RCC 7860 (cell line): Measurements from ENCODE around the gene PITX2.

ENCODE experiments used
- DNase-seq: peaks from one replicate; pipeline ENCODE4 v3.0.0-alpha.2; 2015; ENCODE audit warnings: low spot score
- FAIRE-seq: peaks from 2 replicates; lab custom pipeline; 2012; peaks lifted over from hg19 to GRCh38; lab: Jason Lieb, UNC

The PITX2 gene

GRCh38 chr4:110636680-110637407 is 14.0 kb upstream of the PITX2 start:
- no peak for FAIRE-seq
- DNase-seq: peak; percentile 73

GRCh38 chr4:110636171-110636679 is 13.3 kb upstream of the PITX2 start:
- FAIRE-seq (no peak), DNase-seq (peak; percentile 21)

DNA sequence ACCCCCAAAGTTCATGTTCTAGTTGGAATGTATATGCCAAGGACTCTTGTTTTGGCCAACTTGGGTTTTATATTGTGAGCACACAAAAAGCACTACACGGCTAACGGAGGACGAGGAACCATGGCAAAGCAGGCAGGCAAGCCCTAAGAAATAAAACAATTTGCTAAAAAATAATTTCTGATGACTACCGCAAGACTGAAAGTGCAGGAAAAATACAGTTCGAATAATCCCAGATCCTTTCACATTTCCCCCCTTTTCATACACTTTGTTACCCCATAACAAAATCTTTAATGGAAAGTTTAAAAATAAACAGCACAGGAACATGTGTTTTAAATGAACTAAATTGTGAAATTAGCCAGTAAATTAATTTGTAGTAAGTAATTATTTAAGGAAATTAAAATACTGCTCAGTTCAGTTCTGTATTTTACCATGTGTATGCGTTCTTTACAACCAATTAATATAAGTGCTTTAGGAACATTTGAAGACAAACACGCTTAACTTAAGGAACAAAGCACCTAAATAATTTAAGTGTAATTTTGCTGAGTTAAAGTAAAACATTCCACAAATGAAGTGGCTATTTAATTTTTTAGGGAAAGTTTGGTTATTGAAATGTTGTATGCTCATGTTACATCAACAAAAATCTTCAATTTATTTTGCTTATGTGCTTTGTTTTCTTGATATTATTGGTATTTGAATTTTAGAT is 12.4 kb upstream of the PITX2 start:
- DNase-seq (no peak), FAIRE-seq (no peak)

DNA sequence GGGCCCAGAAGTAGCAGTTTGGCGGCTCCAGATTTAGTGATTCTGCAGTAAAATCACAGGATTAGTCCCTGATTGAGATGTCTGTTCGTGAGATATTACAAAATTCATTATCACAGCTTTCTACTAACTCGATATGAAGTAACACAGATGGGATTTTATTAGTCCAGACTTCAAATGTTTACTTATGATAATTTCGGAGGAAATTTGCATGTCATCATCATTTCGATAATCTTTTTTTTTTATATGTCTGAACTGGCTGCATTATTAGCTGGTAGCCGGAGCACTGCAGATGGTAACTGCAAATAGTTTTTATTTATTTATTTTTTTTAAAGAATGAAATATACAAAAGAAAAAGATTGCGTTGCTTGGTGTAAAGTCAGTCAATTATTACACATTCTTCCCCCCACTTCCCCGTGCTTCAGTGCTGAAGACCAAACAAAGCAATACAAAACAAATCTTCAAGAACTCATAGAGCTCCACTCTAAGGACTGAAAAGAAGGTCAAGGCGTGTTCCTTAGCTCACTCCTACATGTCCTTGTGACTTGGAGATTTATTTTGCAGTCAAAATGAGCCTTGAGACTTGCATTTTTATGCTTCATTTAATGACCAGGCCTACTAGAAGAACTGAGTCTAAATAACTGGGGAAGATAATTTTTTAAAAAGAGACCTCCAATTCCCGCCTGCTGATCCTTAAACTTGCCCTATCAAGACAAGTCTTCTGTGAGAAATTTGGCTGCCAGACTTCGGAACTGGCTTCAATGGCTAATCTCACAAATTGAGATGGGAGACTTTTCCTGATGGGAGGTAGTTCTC is 11.7 kb upstream of the PITX2 start:
- no peak for DNase-seq
- FAIRE-seq: no peak

DNA sequence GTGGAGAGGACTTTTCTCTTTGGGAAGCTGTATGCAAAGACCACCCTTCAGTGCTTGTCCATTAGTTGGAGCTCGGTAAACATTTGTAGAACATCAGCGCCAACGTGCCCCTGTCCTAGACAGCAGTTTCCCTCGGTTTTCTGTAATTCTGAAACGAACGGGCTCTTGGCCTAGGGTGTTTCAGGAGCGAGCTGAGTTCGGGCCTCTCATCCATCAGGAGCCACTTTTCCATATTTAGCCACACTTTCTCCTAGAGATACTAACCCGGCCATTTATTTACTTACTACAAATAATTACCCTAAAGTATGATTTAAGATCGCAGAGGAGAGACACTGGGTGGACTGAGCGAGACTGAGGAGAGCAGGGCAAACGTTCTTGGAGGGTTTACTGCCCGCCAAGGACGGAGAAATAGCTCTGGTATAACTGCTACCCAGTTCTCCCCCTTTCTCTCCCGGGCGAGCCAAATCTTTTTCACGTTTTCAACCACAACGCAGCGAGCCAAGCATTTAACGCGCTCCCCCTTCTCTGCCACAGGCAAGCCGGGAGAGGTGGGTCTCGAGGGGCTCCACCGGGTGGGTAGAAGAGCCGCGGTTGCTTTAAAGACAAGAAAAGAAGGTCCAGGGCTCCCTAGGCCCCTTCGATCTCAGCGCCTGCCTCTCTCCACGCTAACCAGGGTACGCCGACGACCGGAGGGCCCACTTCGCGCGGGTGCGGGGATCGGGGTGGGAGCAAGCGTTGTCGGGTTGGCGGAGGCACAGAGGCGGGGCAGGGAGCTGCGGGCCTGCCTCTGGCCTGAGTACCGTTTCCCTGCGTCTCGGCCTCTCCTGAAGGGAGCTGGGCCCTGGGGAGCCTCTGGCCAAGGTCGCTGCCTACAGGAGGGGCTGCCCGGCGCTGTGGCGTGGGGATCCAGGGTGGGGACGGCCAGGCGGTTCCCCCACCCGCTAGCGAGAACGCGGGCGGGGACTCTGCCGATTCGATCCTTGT is 10.8 kb upstream of the PITX2 start:
- DNase-seq: no peak
- no peak for FAIRE-seq

DNA sequence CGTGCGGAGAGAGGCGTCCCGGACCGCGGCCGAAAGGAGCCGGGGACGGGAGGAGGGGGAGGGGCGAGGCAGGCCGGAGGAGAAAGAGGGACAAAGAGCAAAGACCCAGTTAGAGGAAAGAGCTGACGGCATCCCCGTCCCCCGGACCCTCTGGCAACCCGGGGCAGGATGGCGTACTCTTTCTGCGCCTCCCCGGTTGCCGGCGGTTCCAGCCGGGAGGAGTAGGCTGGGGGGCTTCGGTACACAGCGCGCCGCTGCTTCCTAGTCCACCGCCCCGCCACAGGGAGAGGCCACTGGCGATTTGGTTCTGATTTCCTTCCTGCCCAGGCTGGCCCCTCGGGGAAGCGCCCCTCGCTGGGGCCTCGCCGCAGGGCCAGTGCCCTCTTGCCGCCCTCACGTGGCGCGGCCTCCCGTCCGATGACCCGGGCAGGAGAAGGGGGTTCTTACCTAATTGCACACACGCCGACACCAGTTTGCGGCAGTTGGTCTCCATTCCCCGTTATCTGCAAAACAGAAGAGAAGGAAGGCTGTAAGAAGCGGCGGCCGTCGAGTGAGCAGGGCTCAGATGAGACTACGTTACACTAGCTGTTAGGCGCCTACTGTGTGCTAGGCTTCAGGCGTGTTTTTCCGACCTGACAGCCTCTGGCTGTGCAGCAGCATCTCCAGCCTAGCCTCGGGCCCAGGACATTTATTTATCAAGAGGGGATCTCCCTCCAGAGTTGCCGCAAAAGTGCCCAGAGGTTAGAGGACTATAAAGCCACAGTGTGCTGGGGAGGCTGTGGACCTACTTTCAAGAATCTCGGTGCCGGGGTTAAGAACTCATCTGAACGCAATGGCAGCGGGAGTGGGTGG is 9.9 kb upstream of the PITX2 start:
- DNase-seq (no peak), FAIRE-seq (no peak)

DNA sequence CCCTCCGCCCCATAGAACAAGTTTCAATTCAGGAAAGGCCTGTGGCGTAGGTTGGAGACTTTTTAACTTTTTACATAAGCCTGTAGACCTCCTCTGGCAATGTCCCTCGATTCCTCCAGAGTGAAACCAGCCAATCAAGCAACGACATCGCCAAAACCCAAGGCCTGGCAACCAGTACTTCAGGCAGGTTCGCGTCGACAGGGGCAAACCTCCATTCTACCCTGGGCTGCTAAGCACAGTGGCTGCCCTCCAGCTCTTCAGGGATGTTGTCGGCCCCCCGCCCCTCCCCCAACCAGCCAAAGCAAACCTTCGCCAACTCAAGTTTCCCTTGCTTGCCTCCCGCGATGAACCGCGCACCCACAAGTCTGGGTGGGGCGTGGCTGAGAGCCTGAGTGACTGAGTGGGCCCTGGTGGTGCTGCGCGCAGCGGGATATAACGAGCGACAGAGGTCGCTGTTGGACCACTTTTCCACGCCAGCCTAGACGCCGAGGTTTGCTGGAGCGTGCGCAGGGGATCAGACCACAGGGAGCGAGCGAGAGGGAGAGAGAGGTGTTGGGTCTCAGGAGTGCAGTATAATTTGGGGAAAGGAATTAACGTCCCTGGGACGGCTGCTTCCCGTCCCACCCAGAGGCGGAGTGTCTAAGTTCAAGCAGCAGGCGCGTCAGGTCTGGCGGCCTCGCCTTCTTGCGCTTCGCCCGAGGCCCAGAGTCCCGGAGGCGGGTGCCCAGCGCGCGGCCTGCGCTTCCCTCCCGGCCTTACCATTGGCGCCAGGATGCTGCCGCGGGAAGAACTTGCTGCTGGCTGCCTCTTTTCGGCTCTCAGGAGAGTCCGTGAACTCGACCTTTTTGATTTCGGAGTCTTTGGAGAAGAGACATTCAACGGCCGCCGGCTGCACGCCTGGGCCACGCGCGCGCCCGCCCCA is 9.0 kb upstream of the PITX2 start:
- DNase-seq (no peak), FAIRE-seq (no peak)

- DNase-seq: no peak
- FAIRE-seq: no peak
Observed at GRCh38 chr4:110630688-110631402, 8.0 kb upstream of the PITX2 start.

- DNase-seq: no peak
- FAIRE-seq: no peak
Observed at GRCh38 chr4:110629780-110630687, 7.2 kb upstream of the PITX2 start.

DNA sequence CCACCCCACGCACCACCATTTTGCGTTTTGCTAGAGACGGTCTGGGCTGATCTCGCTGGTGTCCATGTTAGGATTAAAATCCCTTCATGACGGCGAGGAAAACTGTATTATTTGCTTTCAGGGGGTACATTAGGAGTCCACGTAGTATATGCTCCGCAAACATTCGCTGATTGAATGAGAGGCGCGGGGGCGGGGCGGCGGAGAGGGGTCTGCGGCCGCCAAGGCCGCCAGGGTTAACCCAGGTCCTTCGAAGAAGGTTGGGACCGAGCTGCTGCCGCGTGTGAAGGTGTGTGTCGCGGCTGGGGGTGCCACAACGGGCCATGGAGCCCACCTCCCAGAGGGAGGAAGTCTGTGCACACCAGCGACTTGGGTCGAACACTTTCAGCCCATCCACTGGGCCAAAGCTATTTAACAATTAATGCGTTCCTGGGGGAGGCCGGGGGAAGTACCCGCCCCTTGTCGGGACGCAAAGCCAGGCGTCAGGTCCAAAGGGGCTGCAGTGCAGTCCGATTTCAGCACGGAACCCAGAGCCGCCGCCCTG is 6.4 kb upstream of the PITX2 start:
- DNase-seq: no peak
- no peak for FAIRE-seq

- DNase-seq (no peak), FAIRE-seq (no peak)
Observed at GRCh38 chr4:110628663-110629213, 5.9 kb upstream of the PITX2 start.

GRCh38 chr4:110627977-110628662 is 5.2 kb upstream of the PITX2 start:
- DNase-seq (no peak), FAIRE-seq (no peak)

DNA sequence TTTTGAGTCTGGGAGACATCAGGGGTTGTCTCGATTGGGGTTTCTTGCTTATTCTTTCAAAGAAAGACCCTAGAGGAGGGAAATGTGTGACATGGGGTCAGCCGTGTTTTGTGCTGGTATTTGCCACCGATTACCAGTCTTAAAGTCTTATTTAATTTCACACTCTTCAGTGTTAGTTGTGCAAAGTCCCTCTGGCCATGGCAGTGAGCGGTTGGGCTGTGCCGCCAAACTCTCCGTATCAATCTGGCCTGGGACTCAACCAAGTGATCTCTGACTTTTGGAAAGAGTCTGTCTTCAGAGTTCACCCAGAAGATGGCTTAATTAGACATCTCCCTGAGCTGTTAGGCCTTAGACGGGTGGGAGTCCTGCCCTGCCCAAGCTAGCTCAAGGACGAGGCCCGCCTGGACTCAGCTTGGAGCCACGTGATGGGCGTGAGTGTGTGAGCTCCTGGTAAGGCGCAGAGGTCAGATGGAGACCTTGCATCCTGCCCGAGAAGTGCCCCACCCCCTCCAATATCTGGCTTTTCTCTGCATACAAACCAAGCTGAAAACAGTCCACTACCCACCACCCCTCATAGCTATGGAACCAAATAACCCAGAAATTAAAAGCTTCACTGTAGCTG is 3.8 kb upstream of the PITX2 start:
- DNase-seq (no peak), FAIRE-seq (no peak)

GRCh38 chr4:110625576-110626257 is 2.8 kb upstream of the PITX2 start:
- FAIRE-seq (no peak), DNase-seq (no peak)
